MM.1S (cell line): ENCODE results near the gene ARHGAP40.

Source experiments
- DNase-seq: peaks from one replicate; pipeline ENCODE4 v3.0.0-alpha.2; 2015
- H2AFZ ChIP-seq: fragments of 300-600 bp; sonication (generic); 2 replicates; pipeline ENCODE4 v1.6.0; 2016; ENCODE audit warnings: antibody characterized with exemption, low read length
- H3F3A ChIP-seq: fragments of 300-600 bp; sonication (generic); 2 replicates; pipeline ENCODE4 v1.6.1; 2016; ENCODE audit warnings: mild to moderate bottlenecking, antibody characterized with exemption, low read length, moderate library complexity, mixed read lengths; ENCODE audit not compliant: insufficient read depth
- H3K27ac ChIP-seq: fragments of 300-600 bp; sonication (generic); 2 replicates; pipeline ENCODE4 v1.5.1; 2016; ENCODE audit warnings: mild to moderate bottlenecking, low read length
- H3K27me3 ChIP-seq: fragments of 300-600 bp; sonication (generic); replicated peaks from 2 replicates; pipeline ENCODE4 v1.6.0; 2016; ENCODE audit warnings: low read length; ENCODE audit not compliant: insufficient read depth
- H3K36me3 ChIP-seq: fragments of 300-600 bp; sonication (generic); replicated peaks from 2 replicates; pipeline ENCODE4 v1.6.1; 2016; ENCODE audit warnings: mild to moderate bottlenecking, low read length, mixed read lengths; ENCODE audit not compliant: insufficient read depth
- H3K4me1 ChIP-seq: fragments of 300-600 bp; sonication (generic); 2 replicates; pipeline ENCODE4 v1.6.1; 2016; ENCODE audit warnings: low read length, mixed read lengths
- H3K4me2 ChIP-seq: fragments of 300-600 bp; sonication (generic); 2 replicates; pipeline ENCODE4 v1.6.0; 2016; ENCODE audit warnings: low read depth, low read length
- H3K4me3 ChIP-seq: fragments of 300-600 bp; sonication (generic); 2 replicates; pipeline ENCODE4 v1.5.1; 2016; ENCODE audit warnings: low read length, mixed read lengths
- H3K79me2 ChIP-seq: fragments of 300-600 bp; sonication (generic); 2 replicates; pipeline ENCODE4 v1.6.1; 2016; ENCODE audit warnings: mixed run types, low read length, mixed read lengths
- H3K9ac ChIP-seq: fragments of 300-600 bp; sonication (generic); 2 replicates; pipeline ENCODE4 v1.6.1; 2016; ENCODE audit warnings: low read length, mixed read lengths
- H3K9me2 ChIP-seq: fragments of 300-600 bp; sonication (generic); replicated peaks from 2 replicates; pipeline ENCODE4 v1.6.1; 2016; ENCODE audit warnings: mild to moderate bottlenecking, low read length, mixed read lengths; ENCODE audit not compliant: insufficient read depth
- H3K9me3 ChIP-seq: fragments of 300-600 bp; sonication (generic); replicated peaks from 2 replicates; pipeline ENCODE4 v1.6.1; 2016; ENCODE audit warnings: mild to moderate bottlenecking, low read length, mixed read lengths; ENCODE audit not compliant: insufficient read depth
- H4K20me1 ChIP-seq: fragments of 300-600 bp; sonication (generic); 2 replicates; pipeline ENCODE4 v1.6.1; 2016; ENCODE audit warnings: mild to moderate bottlenecking, low read length, moderate library complexity, mixed read lengths; ENCODE audit not compliant: insufficient read depth
- EZH2 ChIP-seq: fragments of 300-600 bp; sonication (generic); optimal IDR thresholded peaks from 2 replicates; pipeline ENCODE3; 2017; ENCODE audit warnings: low read depth, mild to moderate bottlenecking, antibody characterized with exemption, low read length, mixed read lengths
- EZH2phosphoT487 ChIP-seq: fragments of 300-600 bp; sonication (generic); IDR thresholded peaks from 2 replicates; pipeline ENCODE4 v1.6.1; 2018; ENCODE audit warnings: antibody characterized with exemption, low read length
- TF ChIP-seq, protein P1 (sequence below): fragments of 300-600 bp; sonication (generic); IDR thresholded peaks from 2 replicates; pipeline ENCODE4 v1.5.1; 2016; ENCODE audit warnings: antibody characterized with exemption, low read length, mixed read lengths

Gene ARHGAP40

GRCh38 chr20:38670786-38671185 is 69.2 kb downstream of the ARHGAP40 start:
- H2AFZ ChIP-seq = no peak overlapping the region
- H3K36me3 ChIP-seq = no peaks in the 10 kb centered on the region
- H3K9ac ChIP-seq = no peak overlapping the region
- peaks cover 38% of the 10 kb centered on the region; the same call in 1 of the 2 replicates for H3K27me3 ChIP-seq
- H3K4me3 ChIP-seq = no peak overlapping the region
- no peaks in the 10 kb centered on the region for H3F3A ChIP-seq
- H3K9me2 ChIP-seq = no peaks in the 10 kb centered on the region
- H3K79me2 ChIP-seq = no peaks in the 10 kb centered on the region
- no peaks in the 10 kb centered on the region for H3K9me3 ChIP-seq
- no peak overlapping the region for H3K27ac ChIP-seq
- H3K4me2 ChIP-seq = no peak overlapping the region
- TF ChIP-seq EZH2phosphoT487 = no peak
- no peak for TF ChIP-seq EZH2
- TF ChIP-seq, protein P1, sequence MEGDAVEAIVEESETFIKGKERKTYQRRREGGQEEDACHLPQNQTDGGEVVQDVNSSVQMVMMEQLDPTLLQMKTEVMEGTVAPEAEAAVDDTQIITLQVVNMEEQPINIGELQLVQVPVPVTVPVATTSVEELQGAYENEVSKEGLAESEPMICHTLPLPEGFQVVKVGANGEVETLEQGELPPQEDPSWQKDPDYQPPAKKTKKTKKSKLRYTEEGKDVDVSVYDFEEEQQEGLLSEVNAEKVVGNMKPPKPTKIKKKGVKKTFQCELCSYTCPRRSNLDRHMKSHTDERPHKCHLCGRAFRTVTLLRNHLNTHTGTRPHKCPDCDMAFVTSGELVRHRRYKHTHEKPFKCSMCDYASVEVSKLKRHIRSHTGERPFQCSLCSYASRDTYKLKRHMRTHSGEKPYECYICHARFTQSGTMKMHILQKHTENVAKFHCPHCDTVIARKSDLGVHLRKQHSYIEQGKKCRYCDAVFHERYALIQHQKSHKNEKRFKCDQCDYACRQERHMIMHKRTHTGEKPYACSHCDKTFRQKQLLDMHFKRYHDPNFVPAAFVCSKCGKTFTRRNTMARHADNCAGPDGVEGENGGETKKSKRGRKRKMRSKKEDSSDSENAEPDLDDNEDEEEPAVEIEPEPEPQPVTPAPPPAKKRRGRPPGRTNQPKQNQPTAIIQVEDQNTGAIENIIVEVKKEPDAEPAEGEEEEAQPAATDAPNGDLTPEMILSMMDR = no peak
- no peaks in the 10 kb centered on the region for H4K20me1 ChIP-seq
- no peaks in the 10 kb centered on the region for H3K4me1 ChIP-seq
- DNase-seq = no peak

DNA sequence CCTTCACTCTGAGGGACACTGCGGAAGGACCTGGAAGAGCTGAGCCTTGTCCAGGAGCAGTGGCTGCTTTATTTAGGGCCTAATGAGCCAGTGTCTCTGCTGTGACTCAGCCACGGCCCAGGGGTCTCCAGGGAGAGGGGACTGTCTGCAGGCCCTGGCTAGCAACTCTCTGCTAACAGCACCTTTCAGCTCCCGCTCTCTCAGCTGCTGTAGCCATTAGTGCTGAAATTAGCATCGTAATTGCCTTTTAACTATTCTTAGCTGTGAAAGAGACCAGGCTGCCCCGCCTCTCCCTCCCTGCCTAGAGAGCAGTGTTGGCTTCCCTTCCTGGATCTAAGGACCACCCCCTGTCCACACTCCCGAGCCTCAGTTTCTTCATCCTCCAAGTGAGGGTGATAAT is 69.6 kb downstream of the ARHGAP40 start:
- Histone ChIP-seq H3K4me2 (no peak overlapping the region), H3K4me3 (no peak overlapping the region), H3K9ac (no peak overlapping the region), H4K20me1 (no peaks in the 10 kb centered on the region), H3K36me3 (no peaks in the 10 kb centered on the region), H3K27me3 (peaks cover 34% of the 10 kb centered on the region; the same call in 1 of the 2 replicates), H3K4me1 (no peaks in the 10 kb centered on the region), H3K27ac (no peak overlapping the region), H3F3A (no peaks in the 10 kb centered on the region), H3K9me3 (no peaks in the 10 kb centered on the region), H2AFZ (no peak overlapping the region), H3K9me2 (no peaks in the 10 kb centered on the region), H3K79me2 (no peaks in the 10 kb centered on the region)
- TF ChIP-seq EZH2 = no peak
- TF ChIP-seq EZH2phosphoT487 = no peak
- TF ChIP-seq, protein P1 = no peak
- no peak for DNase-seq

- H3K4me1 ChIP-seq = no peaks in the 10 kb centered on the region
- H3K4me2 ChIP-seq = no peak overlapping the region
- no peaks in the 10 kb centered on the region for H3K36me3 ChIP-seq
- H3K9me2 ChIP-seq = no peaks in the 10 kb centered on the region
- H4K20me1 ChIP-seq = no peaks in the 10 kb centered on the region
- no peak overlapping the region for H3K27ac ChIP-seq
- no peaks in the 10 kb centered on the region for H3K79me2 ChIP-seq
- H2AFZ ChIP-seq = no peak overlapping the region
- TF ChIP-seq EZH2 (no peak), EZH2phosphoT487 (no peak)
- TF ChIP-seq, protein P1 = no peak
- no peak overlapping the region for H3K9ac ChIP-seq
- peaks cover 29% of the 10 kb centered on the region; the same call in 1 of the 2 replicates for H3K27me3 ChIP-seq
- H3K4me3 ChIP-seq = no peak overlapping the region
- H3K9me3 ChIP-seq = no peaks in the 10 kb centered on the region
- H3F3A ChIP-seq = no peaks in the 10 kb centered on the region
- no peak for DNase-seq
Measured at GRCh38 chr20:38671701-38672292, 70.2 kb downstream of the ARHGAP40 start.
